Measurements from ENCODE around the gene USP6NL. TPM values are rescaled to one million over a fixed set of nuclear protein-coding genes. Genes with fewer than 3 reads are reported as not detected.

Gene USP6NL
- total RNA-seq, 4 donors from 2014 or later: 13.2 to 24.6 (median 19.4) TPM

DNA sequence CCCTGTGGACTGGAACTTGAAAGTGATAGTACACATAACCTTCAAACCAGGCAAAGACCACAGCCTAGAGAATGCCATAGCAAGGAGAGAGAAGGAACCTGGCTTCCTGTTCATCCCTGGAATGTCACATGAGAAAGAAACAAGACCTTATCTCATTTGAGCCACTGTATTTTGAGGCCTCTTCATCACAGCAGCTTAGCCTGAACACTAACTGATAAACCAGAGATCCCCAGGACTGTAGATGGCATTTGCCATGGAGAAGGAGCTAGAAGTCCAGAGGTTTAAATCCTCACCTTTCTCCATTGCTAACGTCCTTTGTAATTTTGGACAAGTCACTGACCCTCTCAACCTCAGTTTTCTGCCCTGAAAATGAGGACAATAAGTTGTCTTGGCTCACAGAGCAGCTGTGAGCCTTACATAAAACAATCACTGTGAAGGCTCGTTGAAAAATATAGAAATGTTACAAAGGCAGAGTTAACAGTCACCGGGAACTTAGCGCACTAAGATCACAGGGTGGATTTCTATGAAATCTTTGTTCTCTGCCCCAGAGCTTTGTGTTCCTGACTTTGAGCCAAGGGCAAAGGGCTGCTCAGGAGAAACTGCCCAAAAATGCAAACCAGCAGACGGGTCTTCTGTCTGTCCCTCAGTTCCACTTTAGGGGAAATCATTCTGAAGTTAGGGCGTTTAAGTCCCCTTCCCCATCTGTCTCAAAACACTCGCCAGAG, 197.0 kb downstream of the USP6NL start:
- TF ChIP-seq, protein P1, sequence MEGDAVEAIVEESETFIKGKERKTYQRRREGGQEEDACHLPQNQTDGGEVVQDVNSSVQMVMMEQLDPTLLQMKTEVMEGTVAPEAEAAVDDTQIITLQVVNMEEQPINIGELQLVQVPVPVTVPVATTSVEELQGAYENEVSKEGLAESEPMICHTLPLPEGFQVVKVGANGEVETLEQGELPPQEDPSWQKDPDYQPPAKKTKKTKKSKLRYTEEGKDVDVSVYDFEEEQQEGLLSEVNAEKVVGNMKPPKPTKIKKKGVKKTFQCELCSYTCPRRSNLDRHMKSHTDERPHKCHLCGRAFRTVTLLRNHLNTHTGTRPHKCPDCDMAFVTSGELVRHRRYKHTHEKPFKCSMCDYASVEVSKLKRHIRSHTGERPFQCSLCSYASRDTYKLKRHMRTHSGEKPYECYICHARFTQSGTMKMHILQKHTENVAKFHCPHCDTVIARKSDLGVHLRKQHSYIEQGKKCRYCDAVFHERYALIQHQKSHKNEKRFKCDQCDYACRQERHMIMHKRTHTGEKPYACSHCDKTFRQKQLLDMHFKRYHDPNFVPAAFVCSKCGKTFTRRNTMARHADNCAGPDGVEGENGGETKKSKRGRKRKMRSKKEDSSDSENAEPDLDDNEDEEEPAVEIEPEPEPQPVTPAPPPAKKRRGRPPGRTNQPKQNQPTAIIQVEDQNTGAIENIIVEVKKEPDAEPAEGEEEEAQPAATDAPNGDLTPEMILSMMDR (IDR thresholded peaks at IDR 0.05; ENCODE audit: low read depth): no peak

DNA sequence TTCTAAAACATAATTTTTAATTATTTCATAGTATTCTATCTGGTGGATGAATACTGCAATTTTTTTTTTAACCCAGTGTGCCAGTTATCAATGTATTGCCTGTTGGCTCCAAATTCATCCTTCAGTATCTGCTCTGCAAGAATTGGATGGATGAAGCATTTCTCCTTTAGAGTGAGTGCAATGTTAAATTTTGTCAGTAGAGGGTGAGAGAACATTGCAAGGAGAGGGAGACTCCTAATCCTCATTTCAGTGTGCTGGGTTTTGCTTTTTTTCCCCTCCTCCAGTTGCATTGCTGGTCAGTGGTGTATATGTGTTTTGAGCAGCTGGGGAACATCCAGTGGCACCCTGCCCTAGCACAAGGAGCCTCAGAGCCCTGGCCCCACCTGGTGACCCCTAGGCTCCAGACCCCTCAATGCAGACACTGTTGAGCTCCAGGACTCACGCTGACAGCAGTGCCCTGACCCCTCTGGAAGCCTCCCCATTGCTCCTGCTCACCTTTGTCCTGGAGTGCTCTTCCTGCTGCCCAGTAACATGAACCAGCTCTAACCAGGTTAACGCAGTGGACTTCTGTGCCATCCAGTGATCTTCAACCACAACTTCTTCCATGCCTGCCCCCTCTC, 199.4 kb downstream of the USP6NL start:
- TF ChIP-seq, protein P1 (IDR thresholded peaks at IDR 0.05; ENCODE audit: low read depth): no peak

DNA sequence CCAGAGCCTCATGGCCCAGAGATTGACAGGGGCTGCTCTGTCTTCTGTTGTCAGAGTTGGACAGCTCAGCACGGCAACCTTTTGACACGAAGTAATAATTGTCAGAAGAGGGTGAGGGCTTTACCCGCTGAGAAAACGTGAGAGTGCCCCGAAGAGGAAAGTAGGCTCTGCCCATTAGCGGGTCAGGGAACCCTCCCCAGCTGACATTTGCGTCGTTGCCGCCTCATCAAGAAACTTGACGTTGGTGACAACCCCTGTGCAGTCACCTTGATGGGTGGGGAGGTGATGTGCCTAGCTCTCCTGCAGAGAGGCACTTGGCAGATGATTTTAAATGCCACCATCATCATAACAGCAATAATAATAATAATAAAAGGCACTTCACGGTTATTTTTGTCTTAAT, 202.1 kb downstream of the USP6NL start:
- TF ChIP-seq, protein P1 (IDR thresholded peaks at IDR 0.05; ENCODE audit: low read depth): no peak

DNA sequence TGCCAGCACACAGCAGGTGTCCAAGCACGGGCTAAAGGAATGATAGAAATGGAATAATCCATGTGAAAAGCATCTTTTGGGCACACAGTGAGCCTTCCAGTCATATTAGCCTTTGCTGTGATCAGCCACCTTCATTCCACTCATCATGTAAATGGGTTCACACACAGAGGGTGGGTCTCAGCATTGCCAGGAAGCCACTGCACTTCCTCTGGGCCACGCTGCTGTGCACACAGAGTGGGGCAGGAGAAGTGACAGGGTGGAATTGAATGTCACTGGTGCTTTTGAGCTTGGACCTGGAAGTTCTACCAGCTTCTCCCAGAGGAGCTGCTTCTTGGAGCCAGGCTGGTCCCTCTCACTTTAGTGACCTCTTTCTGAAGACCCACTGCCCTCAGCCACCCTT, 203.5 kb downstream of the USP6NL start:
- TF ChIP-seq, protein P1 (IDR thresholded peaks at IDR 0.05; ENCODE audit: low read depth): no peak

DNA sequence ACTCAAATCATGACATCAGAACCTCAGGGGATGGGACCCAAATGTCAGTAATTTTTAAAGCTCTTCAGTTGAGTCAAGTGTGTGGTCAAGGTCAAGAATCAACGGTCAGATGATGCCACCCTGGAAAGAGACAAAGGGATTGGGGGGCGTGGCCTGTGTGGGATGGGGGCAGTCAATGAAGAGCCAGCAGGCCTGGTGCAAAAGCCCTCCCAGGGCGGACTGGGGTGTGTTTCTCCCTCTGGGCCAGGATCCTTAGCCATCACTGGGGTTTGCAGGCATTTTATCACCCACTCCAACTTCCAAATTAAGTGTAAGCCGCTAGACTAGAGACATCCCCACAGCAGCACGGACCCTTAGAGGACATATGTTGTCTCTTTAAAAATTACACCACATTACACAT, 204.7 kb downstream of the USP6NL start:
- TF ChIP-seq, protein P1 (IDR thresholded peaks at IDR 0.05; ENCODE audit: low read depth): no peak

DNA sequence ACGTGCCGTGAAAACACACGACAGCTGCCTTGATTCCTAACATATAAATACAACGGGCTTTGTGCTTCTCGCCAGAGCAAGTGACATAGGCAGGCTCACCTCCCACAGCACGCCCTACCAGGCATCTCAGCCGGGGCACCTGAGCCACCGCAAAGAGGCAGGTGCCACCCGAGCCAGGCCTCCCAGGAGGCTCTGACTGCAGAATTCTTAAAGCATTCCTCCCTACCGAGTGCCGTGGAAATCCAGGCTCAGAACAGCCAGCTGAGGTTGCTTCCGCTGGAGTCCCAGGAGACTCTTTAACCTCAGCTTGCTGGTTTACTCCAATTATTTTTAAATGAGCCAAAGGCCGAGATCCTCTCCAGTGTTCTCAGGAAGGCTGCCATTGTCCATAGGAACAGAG, 206.5 kb downstream of the USP6NL start:
- TF ChIP-seq, protein P1 (IDR thresholded peaks at IDR 0.05; ENCODE audit: low read depth): no peak

Other genes with a start within 250 kb of the USP6NL start
- gene ECHDC3, start 130.7 kb upstream of the USP6NL start, total RNA-seq: 100 to 1,000 TPM; 137 to 711 (median 391) TPM
- 1 to 10 TPM; 3.4 to 8.1 (median 5.3) TPM for gene PROSER2, start 211.7 kb upstream of the USP6NL start, total RNA-seq